T-helper 2 cell treated with Interferon-gamma antibody and Interleukin-4, amounts not matched to agents 5 μg/mL and 100 μg/mL, for 36 hours (primary cell): ENCODE measurements around the gene ARHGAP10.

ENCODE experiments used
- DNase-seq: peaks from one replicate; pipeline ENCODE4 v3.0.0; 2021; ENCODE audit warnings: low spot score
- H3K27ac Mint-ChIP-seq: one replicate; pipeline ENCODE4 v1.8.0; 2021; ENCODE audit warnings: mild to moderate bottlenecking, mixed read lengths
- H3K27me3 Mint-ChIP-seq: one replicate; pipeline ENCODE4 v1.8.0; 2021; ENCODE audit warnings: low read depth, mixed read lengths
- H3K36me3 Mint-ChIP-seq: one replicate; pipeline ENCODE4 v1.8.0; 2021; ENCODE audit warnings: low read depth, mixed read lengths
- H3K4me1 Mint-ChIP-seq: one replicate; pipeline ENCODE4 v1.8.0; 2021; ENCODE audit warnings: low read depth, mixed read lengths
- H3K4me3 Mint-ChIP-seq: one replicate; pipeline ENCODE4 v1.8.0; 2022; ENCODE audit warnings: mild to moderate bottlenecking, moderate library complexity, mixed read lengths
- H3K9me3 Mint-ChIP-seq: one replicate; pipeline ENCODE4 v1.8.0; 2021; ENCODE audit warnings: mixed read lengths

Gene ARHGAP10

DNA sequence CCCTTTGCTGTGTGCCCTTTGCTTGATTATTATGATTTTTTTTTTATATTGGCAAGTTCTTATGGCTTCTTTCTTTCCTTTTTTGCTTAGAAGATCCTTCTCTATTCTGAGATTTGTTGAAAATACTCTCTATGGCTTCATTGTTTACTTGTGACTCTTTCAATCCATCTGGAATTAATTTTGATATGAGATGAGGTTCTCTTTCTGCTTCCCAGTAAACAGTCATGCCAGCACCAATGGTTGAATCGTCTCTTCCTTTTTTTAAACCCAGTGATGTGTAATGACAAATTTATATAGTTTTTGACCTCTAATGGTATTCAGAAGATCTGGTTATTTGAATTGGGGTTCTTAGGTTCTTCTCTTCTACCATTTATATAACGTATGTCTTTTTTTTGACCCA lies 121.8 kb downstream of the ARHGAP10 start:
- Mint-ChIP-seq H3K27ac (no peak overlapping the region), H3K27me3 (no peaks in the 10 kb centered on the region), H3K4me3 (no peak overlapping the region), H3K9me3 (peaks cover 4% of the 10 kb centered on the region), H3K36me3 (peaks cover 16% of the 10 kb centered on the region), H3K4me1 (peaks cover 2% of the 10 kb centered on the region)
- no peak for DNase-seq

DNA sequence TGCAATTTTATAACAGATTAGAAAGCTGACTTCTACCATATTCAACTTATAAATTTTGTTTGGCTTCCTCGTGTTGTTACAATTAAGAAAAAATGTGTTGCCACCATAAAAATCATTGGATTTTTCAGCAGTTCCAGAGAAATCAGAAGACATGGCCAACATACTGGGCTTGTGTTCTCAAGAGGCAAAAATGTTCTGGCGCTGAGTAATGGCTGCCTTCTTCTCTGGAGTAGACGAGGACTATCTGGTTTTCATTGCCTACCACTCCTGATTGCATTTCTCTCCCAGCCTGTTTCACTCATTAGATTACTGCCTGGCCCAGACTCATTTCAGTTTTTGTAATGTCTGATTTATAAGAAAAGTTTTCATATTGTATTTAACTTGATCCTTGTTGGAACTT lies 122.3 kb downstream of the ARHGAP10 start:
- Mint-ChIP-seq H3K27me3 (no peaks in the 10 kb centered on the region), H3K36me3 (peaks cover 15% of the 10 kb centered on the region), H3K4me3 (no peak overlapping the region), H3K9me3 (peaks cover 4% of the 10 kb centered on the region), H3K4me1 (no peaks in the 10 kb centered on the region), H3K27ac (no peak overlapping the region)
- DNase-seq = no peak

DNA sequence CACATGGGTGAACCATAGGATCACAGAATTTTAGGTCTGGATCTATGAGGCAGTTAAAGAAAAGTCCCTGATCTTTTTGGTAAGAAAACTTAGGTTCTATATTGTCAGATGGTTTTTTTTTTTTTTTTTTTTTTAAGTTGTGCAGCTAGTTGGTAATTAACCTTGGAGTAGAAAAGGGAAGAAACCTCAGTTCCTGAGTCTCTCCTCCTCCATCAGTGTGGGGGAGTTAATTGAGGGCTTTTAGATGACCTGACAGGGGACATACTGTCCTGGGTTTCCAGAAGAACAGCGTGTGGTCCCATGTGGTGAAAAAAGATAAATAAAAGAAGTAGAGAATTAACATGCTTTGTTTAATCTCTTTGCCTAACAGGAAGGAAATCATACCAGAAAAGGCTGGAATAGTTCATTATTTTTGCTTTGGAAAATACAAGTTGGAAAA lies 123.7 kb downstream of the ARHGAP10 start:
- Mint-ChIP-seq H3K4me3 (no peak overlapping the region), H3K9me3 (no peaks in the 10 kb centered on the region), H3K27me3 (no peaks in the 10 kb centered on the region), H3K4me1 (no peaks in the 10 kb centered on the region), H3K36me3 (peaks cover 11% of the 10 kb centered on the region), H3K27ac (no peak overlapping the region)
- DNase-seq = no peak

DNA sequence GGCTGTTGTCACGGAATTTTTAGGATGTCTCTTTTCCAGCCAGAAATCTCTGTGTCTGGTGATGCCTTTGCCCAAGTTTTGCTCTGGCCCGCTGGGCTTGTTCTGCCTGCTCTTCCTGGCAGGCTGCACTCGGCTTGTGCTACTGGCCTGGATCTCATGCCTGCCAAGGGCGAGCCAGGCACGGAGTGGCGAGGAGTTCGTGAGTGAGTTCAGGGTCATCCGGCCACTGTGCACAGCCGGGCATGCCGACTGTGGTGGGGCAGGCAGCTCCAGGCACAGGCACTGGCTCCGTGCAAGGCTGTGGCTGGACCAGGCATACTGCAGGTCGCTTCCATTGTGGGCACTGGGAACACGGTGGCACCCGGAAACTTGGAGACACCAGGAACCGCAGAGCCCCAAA lies 129.1 kb downstream of the ARHGAP10 start:
- Mint-ChIP-seq H3K4me1 (peaks cover 5% of the 10 kb centered on the region), H3K9me3 (no peaks in the 10 kb centered on the region), H3K27me3 (no peaks in the 10 kb centered on the region), H3K27ac (no peak overlapping the region), H3K4me3 (no peak overlapping the region), H3K36me3 (peaks cover 12% of the 10 kb centered on the region)
- DNase-seq = no peak

DNA sequence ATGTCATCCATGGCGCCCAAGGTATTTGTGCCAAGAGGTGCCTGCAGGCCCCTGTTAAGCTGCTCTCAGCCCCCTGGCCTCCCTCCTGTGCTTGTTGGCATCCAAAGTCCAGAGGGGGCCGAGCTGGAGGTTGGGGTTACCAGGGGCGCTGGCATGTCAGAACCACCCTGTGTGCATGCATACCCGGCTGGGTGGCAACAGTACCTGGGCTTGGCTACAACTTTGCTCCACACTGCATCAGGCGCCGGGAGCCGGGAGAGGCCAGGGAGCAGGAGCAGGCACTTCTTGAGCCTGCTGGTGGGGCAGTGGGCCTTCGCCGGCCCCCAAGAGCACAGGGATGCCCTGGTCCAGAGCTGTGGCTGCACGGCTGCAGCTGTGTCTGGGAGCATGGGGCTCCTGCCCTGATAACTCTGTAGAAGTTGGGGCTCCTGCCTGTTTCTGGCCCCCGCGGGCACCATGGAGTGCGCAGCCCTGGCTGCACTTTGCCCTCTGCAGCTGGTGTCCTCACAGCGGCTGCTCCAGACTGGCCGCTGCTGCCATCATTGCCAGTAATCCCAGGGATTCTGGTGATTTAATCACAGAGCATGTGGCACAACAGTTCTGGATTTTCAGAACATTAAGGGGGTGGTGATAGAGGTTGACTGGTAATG lies 130.3 kb downstream of the ARHGAP10 start:
- Mint-ChIP-seq H3K4me3 (no peak overlapping the region), H3K27me3 (no peaks in the 10 kb centered on the region), H3K9me3 (no peaks in the 10 kb centered on the region), H3K36me3 (peaks cover 18% of the 10 kb centered on the region), H3K4me1 (peaks cover 8% of the 10 kb centered on the region), H3K27ac (no peak overlapping the region)
- no peak for DNase-seq

DNA sequence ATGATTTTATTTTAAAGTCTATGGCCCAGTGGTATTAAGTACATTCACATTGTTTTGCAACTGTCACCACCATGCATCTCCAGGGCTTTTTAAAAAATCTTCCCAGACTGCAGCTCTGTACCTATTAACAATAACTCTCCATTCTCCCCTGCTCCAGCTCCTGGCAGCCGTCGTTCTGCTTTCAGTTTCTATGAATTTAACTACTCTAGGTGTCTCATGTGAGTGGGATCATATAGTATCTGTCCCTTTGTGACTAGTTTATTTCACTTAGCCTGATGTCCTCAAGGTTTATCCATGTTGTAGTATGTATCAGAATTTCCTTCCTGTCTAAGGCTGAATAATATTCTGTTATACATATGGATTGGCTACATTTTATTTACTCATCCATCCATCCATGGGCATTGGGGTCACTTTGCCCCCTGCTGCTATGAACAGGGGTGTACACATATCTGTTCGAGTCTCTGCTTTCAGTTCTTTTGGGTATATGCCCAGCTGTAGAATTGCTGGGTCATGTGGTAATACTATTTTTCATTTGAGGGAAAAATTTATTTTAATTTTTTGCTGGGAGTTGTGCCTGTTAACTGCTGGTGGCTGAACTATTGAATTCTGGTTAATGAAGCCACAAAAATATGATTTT lies 131.3 kb downstream of the ARHGAP10 start:
- H3K27me3 Mint-ChIP-seq = no peaks in the 10 kb centered on the region
- no peak for DNase-seq
- H3K9me3 Mint-ChIP-seq = no peaks in the 10 kb centered on the region
- H3K4me3 Mint-ChIP-seq = no peak overlapping the region
- no peak overlapping the region for H3K27ac Mint-ChIP-seq
- peaks cover 18% of the 10 kb centered on the region for H3K36me3 Mint-ChIP-seq
- H3K4me1 Mint-ChIP-seq = peaks cover 8% of the 10 kb centered on the region

DNA sequence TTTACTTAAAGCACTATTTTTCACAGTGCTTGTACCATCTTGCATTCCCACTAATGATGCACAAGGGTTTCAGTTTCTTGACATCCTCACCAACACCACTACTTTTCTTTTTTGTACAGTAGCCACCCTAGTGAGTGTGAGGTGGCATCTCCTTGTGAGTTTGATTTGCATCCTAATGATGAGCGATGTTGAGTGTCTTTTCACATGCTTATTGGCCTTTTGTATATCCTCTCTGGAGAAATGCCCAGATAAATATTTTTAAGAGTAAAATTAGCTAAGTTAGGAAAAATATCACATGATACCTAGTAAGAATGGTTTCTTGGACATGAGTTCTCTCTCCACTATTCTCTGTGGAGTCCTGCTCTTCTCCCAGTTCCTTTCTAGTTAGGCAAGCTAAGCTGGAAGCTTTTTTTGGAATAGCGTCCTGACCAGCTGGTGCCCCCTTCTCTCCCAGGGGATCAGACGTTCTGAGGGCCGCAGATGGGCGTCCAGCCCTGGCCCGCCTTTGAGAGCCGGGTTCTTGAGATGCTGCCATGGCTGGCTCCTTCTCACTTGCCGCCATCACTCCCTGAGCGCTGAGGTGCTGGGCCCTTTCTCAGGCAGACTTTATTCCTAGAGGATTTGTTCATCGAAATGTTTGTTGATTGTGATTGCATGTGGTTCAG lies 132.1 kb downstream of the ARHGAP10 start:
- Mint-ChIP-seq H3K36me3 (peaks cover 13% of the 10 kb centered on the region), H3K27me3 (no peaks in the 10 kb centered on the region)

DNA sequence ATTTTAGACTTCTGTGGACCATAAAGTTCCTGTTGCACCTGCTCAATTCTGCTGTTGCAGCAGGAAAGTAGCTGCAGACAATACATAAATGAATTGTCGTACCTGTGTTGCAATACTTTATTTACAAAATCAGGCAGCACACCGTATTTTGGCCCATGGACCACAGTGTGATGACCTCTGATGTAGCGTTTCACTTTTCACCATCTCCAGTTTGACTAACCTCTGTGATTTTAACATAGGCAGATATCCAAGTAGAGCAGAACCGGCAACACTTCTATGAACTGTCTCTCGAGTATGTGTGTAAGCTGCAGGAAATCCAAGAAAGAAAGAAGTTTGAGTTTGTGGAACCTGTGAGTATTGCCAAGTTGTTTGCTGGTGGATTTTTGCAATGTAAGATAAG lies 132.7 kb downstream of the ARHGAP10 start:
- Mint-ChIP-seq H3K27ac (no peak overlapping the region), H3K36me3 (peaks cover 13% of the 10 kb centered on the region), H3K4me1 (peaks cover 8% of the 10 kb centered on the region), H3K4me3 (no peak overlapping the region), H3K27me3 (no peaks in the 10 kb centered on the region), H3K9me3 (no peaks in the 10 kb centered on the region)
- no peak for DNase-seq

More for the DNA sequence above, 132.1 kb downstream of the ARHGAP10 start:
- Mint-ChIP-seq H3K4me1 (peaks cover 8% of the 10 kb centered on the region), H3K27ac (no peak overlapping the region), H3K4me3 (no peak overlapping the region), H3K9me3 (no peaks in the 10 kb centered on the region)
- no peak for DNase-seq

DNA sequence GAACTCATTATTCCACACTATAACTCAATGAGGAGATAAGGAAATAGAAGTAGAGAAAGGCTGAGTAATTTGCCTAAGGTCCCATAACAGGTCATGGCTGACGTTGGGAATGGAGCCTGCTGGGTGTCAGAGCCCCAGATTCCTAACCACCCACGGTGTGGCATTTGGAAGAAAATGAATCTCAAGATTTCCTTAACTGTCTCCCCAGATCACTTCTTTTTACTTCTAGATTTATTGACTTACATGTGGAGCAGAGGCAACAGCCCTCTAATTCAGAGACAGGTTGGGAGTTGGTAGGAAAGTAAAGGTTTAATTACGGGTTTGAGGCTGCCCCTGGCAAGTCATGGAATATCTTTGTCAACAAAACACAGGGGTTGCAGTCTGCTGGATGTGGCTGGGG lies 134.0 kb downstream of the ARHGAP10 start:
- H3K27ac Mint-ChIP-seq = no peak overlapping the region
- H3K9me3 Mint-ChIP-seq = no peaks in the 10 kb centered on the region
- H3K4me3 Mint-ChIP-seq = no peak overlapping the region
- peaks cover 8% of the 10 kb centered on the region for H3K4me1 Mint-ChIP-seq
- H3K36me3 Mint-ChIP-seq = peaks cover 13% of the 10 kb centered on the region
- no peaks in the 10 kb centered on the region for H3K27me3 Mint-ChIP-seq
- no peak for DNase-seq

DNA sequence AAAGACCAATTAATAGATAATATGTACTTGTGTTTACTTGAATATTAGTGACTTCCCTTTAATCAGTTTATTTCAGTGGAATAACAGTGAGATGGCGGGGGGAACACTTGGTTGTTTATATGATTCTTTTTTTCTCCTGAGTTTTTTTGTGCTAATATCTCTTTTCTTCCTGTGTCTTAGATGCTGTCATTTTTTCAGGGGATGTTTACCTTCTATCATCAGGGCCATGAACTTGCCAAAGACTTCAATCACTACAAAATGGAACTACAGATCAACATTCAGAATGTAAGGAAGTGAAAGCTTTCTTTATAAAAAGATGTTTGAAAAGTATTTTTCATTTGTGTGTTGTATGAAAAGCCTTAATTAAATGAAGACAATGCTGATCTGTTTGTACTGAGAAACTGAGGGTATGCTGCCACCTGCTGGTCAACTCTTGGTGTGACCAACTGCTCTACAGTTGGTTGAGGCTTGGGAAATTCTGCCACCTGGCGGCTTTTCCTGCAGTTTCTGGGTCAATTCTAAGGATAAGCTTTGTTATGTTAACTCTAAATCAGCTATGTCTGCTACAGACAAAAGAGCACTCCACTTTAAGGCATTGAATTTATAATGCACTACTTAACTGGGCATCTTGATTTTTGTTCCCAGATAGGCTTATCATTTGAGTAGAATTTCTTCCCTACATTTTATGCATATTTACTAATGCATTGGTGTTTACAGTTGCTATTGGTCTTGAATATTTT lies 134.8 kb downstream of the ARHGAP10 start:
- H3K27ac Mint-ChIP-seq = no peak overlapping the region
- peaks cover 8% of the 10 kb centered on the region for H3K4me1 Mint-ChIP-seq
- no peaks in the 10 kb centered on the region for H3K9me3 Mint-ChIP-seq
- peak; percentile 82 for DNase-seq
- H3K4me3 Mint-ChIP-seq = no peak overlapping the region
- no peaks in the 10 kb centered on the region for H3K27me3 Mint-ChIP-seq
- H3K36me3 Mint-ChIP-seq = peaks cover 10% of the 10 kb centered on the region

DNA sequence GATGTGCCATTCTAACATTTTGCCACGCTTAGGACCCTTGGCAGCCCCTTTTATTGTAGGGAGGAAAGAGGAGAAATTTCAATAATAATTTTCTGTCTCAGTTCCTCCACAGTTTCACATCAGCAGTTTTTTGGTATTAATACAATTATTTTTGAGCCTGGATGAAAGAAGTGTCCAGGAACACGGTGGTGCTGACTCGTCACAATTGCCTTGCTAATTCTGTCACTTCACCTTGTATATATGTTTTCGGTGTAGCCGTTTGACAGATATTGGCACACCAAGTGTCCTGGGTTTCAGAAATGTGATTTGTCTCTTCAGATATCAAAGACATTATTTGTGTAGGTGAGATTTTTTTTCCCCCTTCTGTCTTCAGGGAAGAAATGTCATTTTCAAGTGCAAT lies 142.2 kb downstream of the ARHGAP10 start:
- DNase-seq = no peak
- H3K4me1 Mint-ChIP-seq = no peaks in the 10 kb centered on the region
- no peak overlapping the region for H3K27ac Mint-ChIP-seq
- H3K4me3 Mint-ChIP-seq = no peak overlapping the region
- H3K9me3 Mint-ChIP-seq = no peaks in the 10 kb centered on the region
- H3K27me3 Mint-ChIP-seq = no peaks in the 10 kb centered on the region
- H3K36me3 Mint-ChIP-seq = peaks cover 10% of the 10 kb centered on the region

DNA sequence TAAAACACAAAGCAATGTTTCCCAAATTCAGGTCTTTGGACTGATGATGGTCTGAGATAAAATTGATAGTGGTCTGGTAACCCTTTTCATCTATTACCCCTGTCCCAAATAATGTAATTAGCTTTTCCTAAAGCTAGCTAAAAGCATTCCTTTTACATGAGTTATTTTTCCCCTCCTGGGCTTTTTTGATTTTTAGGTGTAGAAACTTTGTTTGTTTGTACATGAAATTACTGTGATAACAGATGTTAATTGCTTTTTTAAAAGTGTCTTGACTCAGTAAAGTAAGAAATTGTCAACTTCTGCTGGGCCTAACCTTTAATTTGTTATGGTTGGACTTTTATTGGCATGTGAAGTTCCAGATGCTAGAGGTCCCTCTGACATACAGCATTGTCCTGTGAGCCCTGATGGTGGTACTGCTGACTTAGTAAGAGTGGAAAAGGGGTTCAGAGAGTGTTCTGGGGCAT lies 145.5 kb downstream of the ARHGAP10 start:
- Mint-ChIP-seq H3K4me3 (no peak overlapping the region), H3K4me1 (no peaks in the 10 kb centered on the region), H3K27me3 (no peaks in the 10 kb centered on the region), H3K36me3 (peaks cover 20% of the 10 kb centered on the region), H3K27ac (no peak overlapping the region), H3K9me3 (no peaks in the 10 kb centered on the region)
- DNase-seq = no peak

DNA sequence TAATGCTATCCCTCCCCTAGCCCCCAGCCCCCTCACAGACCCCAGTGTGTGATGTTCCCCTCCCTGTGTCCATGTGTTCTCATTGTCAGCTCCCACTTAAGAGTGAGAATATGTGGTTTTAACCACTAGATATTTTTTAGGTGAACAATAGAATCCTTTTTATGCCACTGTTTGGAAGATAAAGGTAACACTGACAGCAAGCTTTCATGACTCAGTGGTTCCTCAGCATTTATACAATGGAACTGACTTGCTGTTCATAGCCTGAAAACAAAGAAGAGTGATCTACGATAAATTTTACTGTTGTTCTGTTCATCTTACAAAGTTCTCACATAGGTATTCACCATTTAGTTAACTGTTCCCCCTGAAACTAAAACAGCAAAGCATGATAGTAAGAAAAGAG lies 147.8 kb downstream of the ARHGAP10 start:
- peaks cover 37% of the 10 kb centered on the region for H3K36me3 Mint-ChIP-seq
- H3K27me3 Mint-ChIP-seq = no peaks in the 10 kb centered on the region
- no peaks in the 10 kb centered on the region for H3K4me1 Mint-ChIP-seq
- peaks cover 3% of the 10 kb centered on the region for H3K9me3 Mint-ChIP-seq
- H3K27ac Mint-ChIP-seq = no peak overlapping the region
- no peak for DNase-seq
- H3K4me3 Mint-ChIP-seq = no peak overlapping the region

DNA sequence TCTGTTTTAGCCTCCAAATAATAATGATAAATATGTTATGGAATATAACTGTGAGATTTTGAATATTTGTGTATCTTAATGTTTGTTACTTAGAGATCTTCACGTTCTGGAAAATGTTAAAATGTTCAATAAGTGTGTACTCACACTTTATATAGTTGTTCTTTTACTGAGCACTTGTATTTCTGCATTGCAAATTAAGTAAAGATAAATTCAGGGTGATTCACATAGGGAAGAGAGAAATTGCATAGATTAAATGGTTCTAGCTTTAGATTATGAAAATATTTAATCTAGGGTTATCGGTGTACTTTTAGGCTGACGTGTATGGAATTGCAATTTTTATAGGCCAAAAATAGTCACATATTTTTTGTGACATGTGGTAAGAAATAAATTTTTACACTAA lies 148.6 kb downstream of the ARHGAP10 start:
- Mint-ChIP-seq H3K27me3 (no peaks in the 10 kb centered on the region), H3K4me3 (no peak overlapping the region), H3K36me3 (peaks cover 39% of the 10 kb centered on the region), H3K27ac (no peak overlapping the region), H3K9me3 (peaks cover 11% of the 10 kb centered on the region), H3K4me1 (no peaks in the 10 kb centered on the region)
- no peak for DNase-seq
